Retinal pigment epithelial cell (primary cell): ENCODE results near the gene EN2.

ENCODE experiments used
- DNase-seq: peaks from one replicate; pipeline ENCODE4 v3.0.0-alpha.2; 2010; ENCODE audit warnings: low read depth
- H3K4me3 ChIP-seq: 2 replicates; pipeline ENCODE4 v1.5.1; 2011; ENCODE audit warnings: mild to moderate bottlenecking, low read length, control low read depth, moderate library complexity
- CTCF ChIP-seq: conservative IDR thresholded peaks from 2 replicates; pipeline ENCODE4 v1.5.1; 2011; ENCODE audit warnings: low read depth, low read length, control low read depth, inconsistent platforms

The EN2 gene

GRCh38 chr7:155451840-155452239, 6.1 kb upstream of the EN2 start:
- H3K4me3 ChIP-seq: no peak overlapping the region
- no peak for TF ChIP-seq CTCF
- no peak for DNase-seq

GRCh38 chr7:155452505-155453295, 5.2 kb upstream of the EN2 start:
- H3K4me3 ChIP-seq: no peak overlapping the region
- no peak for DNase-seq
- no peak for TF ChIP-seq CTCF

- no peak for DNase-seq
- H3K4me3 ChIP-seq: no peak overlapping the region
- TF ChIP-seq CTCF: no peak
Observed at GRCh38 chr7:155453296-155454182, 4.4 kb upstream of the EN2 start.

- H3K4me3 ChIP-seq: no peak overlapping the region
- DNase-seq: no peak
- no peak for TF ChIP-seq CTCF
Observed at GRCh38 chr7:155454183-155455112, 3.5 kb upstream of the EN2 start.

GRCh38 chr7:155455132-155455693, 2.7 kb upstream of the EN2 start:
- no peak for DNase-seq
- no peak for TF ChIP-seq CTCF
- no peak overlapping the region for H3K4me3 ChIP-seq
